GM10248 (cell line): ENCODE measurements around the gene ELK4.
A peak's percentile ranks its signal among the peaks of the same experiment; 100 is the strongest.

ENCODE experiments used
- CTCF ChIA-PET: fragments of 300-600 bp; sonication (Branson Sonifier 250); formaldehyde crosslinking; extraction: SDS; loops from one replicate; lab custom pipeline; 2021; ENCODE audit warnings: antibody characterized with exemption; lab: Yijun Ruan, JAX
- POLR2A ChIA-PET: fragments of 350-650 bp; sonication (Branson Sonifier 250); formaldehyde crosslinking; extraction: SDS; loops from one replicate; lab custom pipeline; 2020; ENCODE audit warnings: antibody characterized with exemption; lab: Yijun Ruan, JAX
- DNase-seq: peaks from one replicate; pipeline ENCODE4 v3.0.0; 2012; ENCODE audit errors: extremely low spot score
- TF ChIP-seq, protein P1 (sequence below): IDR thresholded peaks from 2 replicates; pipeline ENCODE4 v1.5.1; 2012; ENCODE audit warnings: mild to moderate bottlenecking, low read depth; ENCODE audit errors: extremely low read depth, missing control alignments, control extremely low read depth

ELK4 gene

DNA sequence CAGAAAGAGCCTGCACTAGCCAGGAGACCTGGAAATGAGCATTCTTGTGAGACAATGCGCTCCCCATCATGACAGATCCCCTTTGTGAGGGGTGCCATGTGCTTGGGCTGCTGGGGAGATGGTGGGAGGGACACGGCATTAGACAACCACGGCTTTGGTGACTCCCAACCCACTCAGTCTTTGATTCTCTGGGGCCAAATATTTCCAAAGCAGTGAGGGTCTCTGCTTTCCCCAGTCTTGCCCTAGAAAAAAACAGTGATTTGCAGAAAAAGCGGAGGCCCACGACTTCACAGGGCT lies 38.3 kb upstream of the ELK4 start:
- TF ChIP-seq, protein P1, sequence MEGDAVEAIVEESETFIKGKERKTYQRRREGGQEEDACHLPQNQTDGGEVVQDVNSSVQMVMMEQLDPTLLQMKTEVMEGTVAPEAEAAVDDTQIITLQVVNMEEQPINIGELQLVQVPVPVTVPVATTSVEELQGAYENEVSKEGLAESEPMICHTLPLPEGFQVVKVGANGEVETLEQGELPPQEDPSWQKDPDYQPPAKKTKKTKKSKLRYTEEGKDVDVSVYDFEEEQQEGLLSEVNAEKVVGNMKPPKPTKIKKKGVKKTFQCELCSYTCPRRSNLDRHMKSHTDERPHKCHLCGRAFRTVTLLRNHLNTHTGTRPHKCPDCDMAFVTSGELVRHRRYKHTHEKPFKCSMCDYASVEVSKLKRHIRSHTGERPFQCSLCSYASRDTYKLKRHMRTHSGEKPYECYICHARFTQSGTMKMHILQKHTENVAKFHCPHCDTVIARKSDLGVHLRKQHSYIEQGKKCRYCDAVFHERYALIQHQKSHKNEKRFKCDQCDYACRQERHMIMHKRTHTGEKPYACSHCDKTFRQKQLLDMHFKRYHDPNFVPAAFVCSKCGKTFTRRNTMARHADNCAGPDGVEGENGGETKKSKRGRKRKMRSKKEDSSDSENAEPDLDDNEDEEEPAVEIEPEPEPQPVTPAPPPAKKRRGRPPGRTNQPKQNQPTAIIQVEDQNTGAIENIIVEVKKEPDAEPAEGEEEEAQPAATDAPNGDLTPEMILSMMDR: no peak
- POLR2A ChIA-PET: no interaction called here
- CTCF ChIA-PET: interaction anchor here (0.9 to 8.4 kb wide), 11 partner anchors 13 to 396 kb away, joined by 3 to 157 read pairs (median 5); partner anchors contain the start of gene ELK4
- no peak for DNase-seq

DNA sequence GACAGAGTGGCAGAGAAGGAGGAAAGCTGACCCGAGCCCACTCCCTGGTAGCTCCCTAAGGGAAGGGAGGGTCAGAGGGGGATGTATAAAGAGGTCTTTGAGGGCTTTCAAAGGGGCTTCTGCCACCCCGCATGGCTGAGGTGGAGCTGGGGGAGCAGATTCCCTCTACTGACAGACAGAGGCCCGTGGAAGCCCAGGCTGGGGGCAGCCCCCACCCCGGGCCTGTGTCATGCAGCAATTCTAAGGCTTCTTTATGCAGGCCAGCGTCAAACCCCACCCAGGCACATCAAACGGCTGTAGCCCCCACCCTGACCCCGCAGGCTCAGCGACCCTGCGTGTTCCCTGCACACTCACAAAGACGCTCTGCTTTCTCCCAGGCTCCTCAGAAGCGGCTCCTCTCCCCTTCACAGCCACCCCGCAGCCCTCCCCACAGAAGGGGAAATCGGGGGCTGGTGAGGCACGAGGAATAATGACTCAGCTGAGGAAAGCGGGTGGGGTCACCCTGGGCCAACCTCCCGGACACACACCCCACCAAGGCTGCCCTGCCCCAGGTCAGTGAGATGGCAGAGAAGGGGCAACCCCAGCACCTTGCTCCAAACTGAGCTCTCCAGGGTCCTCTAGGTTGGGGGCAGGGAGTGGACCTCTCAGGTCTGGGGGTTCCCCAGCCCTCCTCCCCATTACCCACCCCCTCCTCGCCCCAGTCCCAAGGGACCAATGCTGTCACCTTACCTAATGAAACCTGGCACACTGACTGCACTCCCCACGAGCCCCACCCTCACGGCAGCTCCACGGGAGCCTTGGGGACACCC lies 37.7 kb upstream of the ELK4 start:
- POLR2A ChIA-PET: no interaction called here
- DNase-seq: peak; percentile 75
- CTCF ChIA-PET: interaction anchor here (0.9 to 8.4 kb wide), 17 partner anchors 9 to 437 kb away, joined by 3 to 157 read pairs (median 3); partner anchors contain the start of gene ELK4
- TF ChIP-seq, protein P1: no peak

DNA sequence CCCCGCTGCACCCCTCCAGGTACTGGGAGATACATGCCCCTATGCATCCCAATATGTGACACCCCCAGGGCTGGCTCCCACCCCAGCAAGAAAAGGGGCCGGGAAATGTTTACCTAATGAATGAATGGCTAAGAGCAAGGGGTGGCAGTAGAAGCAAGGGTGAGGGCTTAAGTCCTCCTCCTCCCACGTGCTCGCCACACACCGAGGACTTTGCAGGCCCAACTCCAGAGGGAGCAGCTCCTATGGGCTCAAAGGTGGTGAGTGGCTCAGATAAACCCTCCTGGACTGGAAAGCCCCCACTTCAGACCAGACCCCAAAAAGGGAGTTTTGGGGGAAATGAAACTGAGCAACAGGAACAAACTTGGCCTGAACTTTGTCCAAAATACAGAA lies 37.1 kb upstream of the ELK4 start:
- ChIA-PET CTCF (interaction anchor here (0.9 to 8.4 kb wide), 16 partner anchors 8 to 437 kb away, joined by 3 to 157 read pairs (median 4); no protein-coding TSS in a partner anchor), POLR2A (no interaction called here)
- TF ChIP-seq, protein P1: peak; percentile 24
- peak; percentile 76 for DNase-seq

DNA sequence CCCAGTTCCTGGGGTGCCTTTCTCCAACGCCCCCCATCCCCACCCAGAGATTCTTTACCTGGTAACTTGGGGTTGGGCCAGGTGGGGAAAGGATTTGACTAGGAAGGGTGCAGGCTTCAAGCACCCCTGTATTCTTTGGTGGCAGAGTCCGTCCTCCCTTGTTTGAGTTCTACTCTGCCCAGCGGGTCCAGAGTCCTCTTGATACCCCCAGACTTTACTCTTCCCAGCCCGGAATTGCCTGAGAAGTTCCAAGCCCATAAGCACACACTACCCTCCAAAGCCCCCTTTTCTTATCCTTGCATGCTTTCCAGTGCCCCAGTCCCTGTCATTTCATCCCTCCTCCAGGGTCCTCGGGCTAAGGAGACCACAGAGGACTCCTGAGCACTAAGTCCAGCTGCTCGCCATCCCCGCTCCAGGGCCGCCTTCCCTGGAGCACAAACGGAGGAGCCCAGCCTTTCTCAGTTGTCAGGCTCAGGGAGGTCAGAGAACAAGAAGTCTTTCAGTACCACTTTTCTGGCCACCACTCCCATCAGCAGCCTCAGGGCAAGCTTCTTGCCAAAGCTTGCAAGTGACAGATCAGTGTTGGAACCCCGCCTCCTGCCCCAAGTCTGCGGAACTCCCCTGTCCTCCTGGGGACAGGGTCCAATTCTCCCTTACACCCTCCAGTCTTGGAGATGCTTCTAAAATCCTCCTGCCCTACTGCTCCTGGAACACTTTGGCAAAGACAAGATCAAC lies 36.3 kb upstream of the ELK4 start:
- POLR2A ChIA-PET: no interaction called here
- DNase-seq: no peak
- TF ChIP-seq, protein P1: no peak
- CTCF ChIA-PET: interaction anchor here (0.8 to 8.4 kb wide), 11 partner anchors 9 to 309 kb away, joined by 3 to 157 read pairs (median 4); partner anchors contain the start of gene SLC45A3

DNA sequence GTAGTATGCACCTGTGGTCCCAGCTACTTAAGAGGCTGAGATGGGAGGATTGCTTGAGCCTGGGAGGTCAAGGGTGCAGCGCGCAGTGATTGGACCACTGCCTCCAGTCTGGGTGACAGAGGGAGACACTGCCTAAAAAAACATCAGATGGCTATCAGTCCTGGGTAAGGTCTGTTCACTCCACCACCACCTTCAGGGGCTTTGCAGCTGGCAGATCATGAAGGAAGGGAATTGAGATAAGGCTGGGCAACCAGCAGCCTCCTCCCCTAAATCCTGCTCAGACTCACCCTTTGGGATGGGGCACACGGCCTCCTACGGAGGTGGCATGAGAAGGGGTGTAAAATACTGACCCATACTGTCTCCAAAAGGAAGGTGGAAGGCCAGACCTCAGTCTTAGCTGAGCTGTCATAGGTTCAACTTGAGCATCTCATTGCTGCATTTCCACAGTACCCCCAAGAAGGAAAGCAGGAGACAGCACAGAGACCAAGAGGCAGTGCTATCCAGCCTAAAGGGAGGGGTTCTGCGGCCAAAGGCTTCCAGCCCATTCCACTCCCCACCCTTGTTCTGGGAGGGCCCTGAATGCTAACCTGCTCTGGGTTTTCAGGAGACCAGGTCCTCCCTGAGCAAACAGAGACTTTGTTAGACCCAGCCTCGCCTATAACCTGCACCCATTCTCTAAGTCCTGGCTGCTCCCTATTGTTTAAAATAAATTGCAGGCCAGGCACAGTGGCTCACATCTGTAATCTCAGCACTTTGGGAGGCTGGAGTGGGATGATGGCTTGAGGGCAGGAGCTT lies 34.8 kb upstream of the ELK4 start:
- DNase-seq: no peak
- ChIA-PET CTCF (interaction anchor here (1.1 to 8.4 kb wide), 4 partner anchors 9 to 311 kb away, joined by 4 to 157 read pairs (median 48); no protein-coding TSS in a partner anchor), POLR2A (interaction anchor here (0.6 kb wide), 1 partner anchor 29 kb away, joined by 3 read pairs; no protein-coding TSS in a partner anchor)
- TF ChIP-seq, protein P1: no peak
